D721Med (cell line): ENCODE results near the gene TOLLIP.
"Not testable (repeated sequence)": the region's sequence is repeated elsewhere in the genome, so short reads cannot be mapped to it uniquely, and the experiment has no call there.

ENCODE experiments used
- DNase-seq: peaks from one replicate; pipeline ENCODE4 v3.0.0; 2011; ENCODE audit warnings: low spot score; ENCODE audit not compliant: insufficient read length
- FAIRE-seq: peaks from 2 replicates; lab custom pipeline; 2011; peaks lifted over from hg19 to GRCh38; lab: Jason Lieb, UNC
- TF ChIP-seq, protein P1 (sequence below): IDR thresholded peaks from 2 replicates; pipeline ENCODE4 v1.5.1; 2012; ENCODE audit warnings: mild to moderate bottlenecking, control low read depth; ENCODE audit not compliant: insufficient read depth; ENCODE audit errors: missing control alignments

TOLLIP gene

DNA sequence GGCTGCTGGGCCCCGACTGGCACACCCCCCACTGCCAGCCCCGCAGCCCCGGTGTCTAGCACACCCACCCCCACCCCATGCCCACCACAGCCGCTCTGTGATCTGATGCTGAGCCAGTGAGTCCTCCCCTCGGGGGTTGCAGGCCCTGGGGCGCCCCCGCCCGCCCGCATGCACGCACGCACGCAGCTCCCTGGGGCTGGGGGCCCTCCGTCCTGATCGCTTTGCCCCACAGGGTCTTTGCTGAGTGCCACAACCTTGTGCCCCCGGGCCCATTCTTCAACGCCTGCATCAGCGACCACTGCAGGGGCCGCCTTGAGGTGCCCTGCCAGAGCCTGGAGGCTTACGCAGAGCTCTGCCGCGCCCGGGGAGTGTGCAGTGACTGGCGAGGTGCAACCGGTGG is 54.3 kb downstream of the TOLLIP start:
- no peak for DNase-seq
- FAIRE-seq = no peak
- TF ChIP-seq, protein P1, sequence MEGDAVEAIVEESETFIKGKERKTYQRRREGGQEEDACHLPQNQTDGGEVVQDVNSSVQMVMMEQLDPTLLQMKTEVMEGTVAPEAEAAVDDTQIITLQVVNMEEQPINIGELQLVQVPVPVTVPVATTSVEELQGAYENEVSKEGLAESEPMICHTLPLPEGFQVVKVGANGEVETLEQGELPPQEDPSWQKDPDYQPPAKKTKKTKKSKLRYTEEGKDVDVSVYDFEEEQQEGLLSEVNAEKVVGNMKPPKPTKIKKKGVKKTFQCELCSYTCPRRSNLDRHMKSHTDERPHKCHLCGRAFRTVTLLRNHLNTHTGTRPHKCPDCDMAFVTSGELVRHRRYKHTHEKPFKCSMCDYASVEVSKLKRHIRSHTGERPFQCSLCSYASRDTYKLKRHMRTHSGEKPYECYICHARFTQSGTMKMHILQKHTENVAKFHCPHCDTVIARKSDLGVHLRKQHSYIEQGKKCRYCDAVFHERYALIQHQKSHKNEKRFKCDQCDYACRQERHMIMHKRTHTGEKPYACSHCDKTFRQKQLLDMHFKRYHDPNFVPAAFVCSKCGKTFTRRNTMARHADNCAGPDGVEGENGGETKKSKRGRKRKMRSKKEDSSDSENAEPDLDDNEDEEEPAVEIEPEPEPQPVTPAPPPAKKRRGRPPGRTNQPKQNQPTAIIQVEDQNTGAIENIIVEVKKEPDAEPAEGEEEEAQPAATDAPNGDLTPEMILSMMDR = no peak

DNA sequence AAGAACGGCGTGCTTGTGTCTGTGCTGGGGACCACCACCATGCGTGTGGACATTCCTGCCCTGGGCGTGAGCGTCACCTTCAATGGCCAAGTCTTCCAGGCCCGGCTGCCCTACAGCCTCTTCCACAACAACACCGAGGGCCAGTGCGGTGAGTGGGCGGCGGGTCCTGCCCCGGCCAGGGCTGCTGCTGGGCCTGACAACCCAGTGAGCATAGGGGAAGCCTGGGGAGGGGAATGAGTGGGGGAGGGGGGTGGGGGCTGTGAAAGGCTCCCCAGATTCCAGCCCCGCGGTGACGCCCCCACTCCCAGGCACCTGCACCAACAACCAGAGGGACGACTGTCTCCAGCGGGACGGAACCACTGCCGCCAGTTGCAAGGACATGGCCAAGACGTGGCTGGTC is 54.7 kb downstream of the TOLLIP start:
- no peak for FAIRE-seq
- TF ChIP-seq, protein P1 = no peak
- DNase-seq = no peak

DNA sequence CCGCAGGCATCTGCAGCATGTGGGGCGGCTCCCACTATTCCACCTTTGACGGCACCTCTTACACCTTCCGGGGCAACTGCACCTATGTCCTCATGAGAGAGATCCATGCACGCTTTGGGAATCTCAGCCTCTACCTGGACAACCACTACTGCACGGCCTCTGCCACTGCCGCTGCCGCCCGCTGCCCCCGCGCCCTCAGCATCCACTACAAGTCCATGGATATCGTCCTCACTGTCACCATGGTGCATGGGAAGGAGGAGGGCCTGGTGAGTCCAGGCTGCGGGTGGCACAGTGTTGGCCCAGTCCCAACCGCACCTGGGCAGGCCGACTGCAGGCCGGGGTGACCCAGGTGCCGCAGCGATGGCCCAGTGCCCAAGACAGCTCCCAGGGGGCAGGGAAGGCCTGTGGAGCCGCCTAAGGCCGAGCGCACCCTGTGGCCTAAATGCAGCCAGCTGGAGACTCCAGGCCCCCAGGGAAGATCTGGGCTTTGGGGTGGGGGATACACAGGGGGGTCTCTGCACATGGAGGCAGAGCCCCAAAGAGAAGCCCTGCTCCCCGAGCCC is 55.3 kb downstream of the TOLLIP start:
- no peak for FAIRE-seq
- TF ChIP-seq, protein P1 = no peak

DNA sequence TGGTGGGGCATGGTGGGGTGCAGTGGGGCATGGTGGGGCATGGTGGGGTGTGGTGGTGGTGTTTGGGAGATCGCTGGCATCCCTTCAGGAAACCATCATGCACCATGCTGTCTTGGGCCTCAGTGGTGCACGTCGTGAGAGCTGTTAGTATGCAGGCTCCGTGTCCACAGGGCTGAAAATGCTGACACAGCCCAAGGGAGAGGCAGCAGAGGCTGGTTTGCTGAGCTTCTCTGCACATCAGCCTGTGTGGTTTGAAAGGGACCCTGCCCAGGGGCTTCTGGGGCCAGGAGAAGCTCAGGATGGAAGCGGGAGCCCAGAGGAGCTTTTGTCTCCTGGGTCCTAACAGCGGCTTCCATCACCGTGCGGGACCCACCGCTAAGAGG is 56.3 kb downstream of the TOLLIP start:
- no peak for DNase-seq
- TF ChIP-seq, protein P1 = no peak
- no peak for FAIRE-seq

More for the DNA sequence above, 55.3 kb downstream of the TOLLIP start:
- DNase-seq = no peak

DNA sequence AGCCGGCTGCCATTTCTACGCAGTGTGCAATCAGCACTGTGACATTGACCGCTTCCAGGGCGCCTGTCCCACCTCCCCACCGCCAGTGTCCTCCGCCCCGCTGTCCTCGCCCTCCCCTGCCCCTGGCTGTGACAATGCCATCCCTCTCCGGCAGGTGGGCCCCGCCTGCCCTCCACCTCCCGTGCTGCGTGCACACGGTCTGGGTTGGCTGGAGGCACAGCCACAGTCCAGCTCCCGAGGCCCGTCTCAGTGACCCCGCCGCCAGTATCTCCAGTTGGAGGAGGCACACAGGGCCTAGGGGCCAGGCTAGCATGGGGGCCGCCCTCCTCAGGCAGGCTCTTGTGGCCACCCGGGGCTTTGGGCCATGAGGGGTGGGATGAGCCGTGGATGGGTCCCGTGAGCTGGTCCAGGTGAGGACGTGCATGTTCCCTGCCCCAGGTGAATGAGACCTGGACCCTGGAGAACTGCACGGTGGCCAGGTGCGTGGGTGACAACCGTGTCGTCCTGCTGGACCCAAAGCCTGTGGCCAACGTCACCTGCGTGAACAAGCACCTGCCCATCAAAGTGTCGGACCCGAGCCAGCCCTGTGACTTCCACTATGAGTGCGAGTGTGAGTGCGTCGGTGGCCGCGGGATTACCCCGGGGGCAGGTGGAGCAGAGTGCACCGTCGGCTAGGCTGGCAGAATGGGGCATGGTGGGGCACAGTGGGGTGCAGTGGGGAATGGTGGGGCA is 56.9 kb downstream of the TOLLIP start:
- TF ChIP-seq, protein P1 = no peak
- no peak for FAIRE-seq

DNA sequence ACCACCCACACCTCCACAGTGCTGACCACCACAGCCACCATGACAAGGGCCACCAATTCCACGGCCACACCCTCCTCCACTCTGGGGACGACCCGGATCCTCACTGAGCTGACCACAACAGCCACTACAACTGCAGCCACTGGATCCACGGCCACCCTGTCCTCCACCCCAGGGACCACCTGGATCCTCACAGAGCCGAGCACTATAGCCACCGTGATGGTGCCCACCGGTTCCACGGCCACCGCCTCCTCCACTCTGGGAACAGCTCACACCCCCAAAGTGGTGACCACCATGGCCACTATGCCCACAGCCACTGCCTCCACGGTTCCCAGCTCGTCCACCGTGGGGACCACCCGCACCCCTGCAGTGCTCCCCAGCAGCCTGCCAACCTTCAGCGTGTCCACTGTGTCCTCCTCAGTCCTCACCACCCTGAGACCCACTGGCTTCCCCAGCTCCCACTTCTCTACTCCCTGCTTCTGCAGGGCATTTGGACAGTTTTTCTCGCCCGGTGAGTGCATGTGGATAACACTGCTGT is 58.1 kb downstream of the TOLLIP start:
- FAIRE-seq (no peak), DNase-seq (no peak)
- TF ChIP-seq, protein P1 = no peak

More for the DNA sequence above, 56.9 kb downstream of the TOLLIP start:
- no peak for DNase-seq

DNA sequence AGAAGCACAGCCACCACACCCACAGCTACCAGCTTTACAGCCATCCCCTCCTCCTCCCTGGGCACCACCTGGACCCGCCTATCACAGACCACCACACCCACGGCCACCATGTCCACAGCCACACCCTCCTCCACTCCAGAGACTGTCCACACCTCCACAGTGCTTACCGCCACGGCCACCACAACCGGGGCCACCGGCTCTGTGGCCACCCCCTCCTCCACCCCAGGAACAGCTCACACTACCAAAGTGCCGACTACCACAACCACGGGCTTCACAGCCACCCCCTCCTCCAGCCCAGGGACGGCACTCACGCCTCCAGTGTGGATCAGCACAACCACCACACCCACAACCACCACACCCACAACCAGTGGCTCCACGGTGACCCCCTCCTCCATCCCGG is 59.0 kb downstream of the TOLLIP start:
- FAIRE-seq, DNase-seq: not testable (repeated sequence)

DNA sequence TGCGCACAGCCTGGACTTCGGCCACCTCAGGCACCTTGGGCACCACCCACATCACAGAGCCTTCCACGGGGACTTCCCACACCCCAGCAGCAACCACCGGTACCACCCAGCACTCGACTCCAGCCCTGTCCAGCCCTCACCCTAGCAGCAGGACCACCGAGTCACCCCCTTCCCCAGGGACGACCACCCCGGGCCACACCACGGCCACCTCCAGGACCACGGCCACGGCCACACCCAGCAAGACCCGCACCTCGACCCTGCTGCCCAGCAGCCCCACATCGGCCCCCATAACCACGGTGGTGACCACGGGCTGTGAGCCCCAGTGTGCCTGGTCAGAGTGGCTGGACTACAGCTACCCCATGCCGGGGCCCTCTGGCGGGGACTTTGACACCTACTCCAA is 60.5 kb downstream of the TOLLIP start:
- not testable (repeated sequence) for FAIRE-seq, DNase-seq

DNA sequence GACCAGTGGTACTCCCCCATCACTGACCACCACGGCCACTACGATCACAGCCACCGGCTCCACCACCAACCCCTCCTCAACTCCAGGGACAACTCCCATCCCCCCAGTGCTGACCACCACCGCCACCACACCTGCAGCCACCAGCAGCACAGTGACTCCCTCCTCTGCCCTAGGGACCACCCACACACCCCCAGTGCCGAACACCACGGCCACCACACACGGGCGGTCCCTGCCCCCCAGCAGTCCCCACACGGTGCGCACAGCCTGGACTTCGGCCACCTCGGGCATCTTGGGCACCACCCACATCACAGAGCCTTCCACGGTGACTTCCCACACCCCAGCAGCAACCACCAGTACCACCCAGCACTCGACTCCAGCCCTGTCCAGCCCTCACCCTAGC is 62.4 kb downstream of the TOLLIP start:
- not testable (repeated sequence) for FAIRE-seq, DNase-seq

DNA sequence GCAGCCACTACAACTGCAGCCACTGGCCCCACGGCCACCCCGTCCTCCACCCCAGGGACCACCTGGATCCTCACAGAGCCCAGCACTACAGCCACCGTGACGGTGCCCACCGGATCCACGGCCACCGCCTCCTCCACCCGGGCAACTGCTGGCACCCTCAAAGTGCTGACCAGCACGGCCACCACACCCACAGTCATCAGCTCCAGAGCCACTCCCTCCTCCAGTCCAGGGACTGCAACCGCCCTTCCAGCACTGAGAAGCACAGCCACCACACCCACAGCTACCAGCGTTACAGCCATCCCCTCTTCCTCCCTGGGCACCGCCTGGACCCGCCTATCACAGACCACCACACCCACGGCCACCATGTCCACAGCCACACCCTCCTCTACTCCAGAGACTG is 63.1 kb downstream of the TOLLIP start:
- not testable (repeated sequence) for DNase-seq, FAIRE-seq

DNA sequence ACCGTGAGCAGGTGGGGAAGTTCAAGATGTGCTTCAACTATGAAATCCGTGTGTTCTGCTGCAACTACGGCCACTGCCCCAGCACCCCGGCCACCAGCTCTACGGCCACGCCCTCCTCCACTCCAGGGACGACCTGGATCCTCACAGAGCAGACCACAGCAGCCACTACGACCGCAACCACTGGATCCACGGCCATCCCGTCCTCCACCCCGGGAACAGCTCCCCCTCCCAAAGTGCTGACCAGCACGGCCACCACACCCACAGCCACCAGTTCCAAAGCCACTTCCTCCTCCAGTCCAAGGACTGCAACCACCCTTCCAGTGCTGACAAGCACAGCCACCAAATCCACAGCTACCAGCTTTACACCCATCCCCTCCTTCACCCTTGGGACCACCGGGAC is 63.7 kb downstream of the TOLLIP start:
- not testable (repeated sequence) for FAIRE-seq, DNase-seq

DNA sequence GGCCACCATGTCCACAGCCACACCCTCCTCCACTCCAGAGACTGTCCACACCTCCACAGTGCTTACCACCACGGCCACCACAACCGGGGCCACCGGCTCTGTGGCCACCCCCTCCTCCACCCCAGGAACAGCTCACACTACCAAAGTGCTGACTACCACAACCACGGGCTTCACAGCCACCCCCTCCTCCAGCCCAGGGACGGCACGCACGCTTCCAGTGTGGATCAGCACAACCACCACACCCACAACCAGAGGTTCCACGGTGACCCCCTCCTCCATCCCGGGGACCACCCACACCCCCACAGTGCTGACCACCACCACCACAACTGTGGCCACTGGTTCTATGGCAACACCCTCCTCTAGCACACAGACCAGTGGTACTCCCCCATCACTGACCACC is 64.9 kb downstream of the TOLLIP start:
- not testable (repeated sequence) for FAIRE-seq, DNase-seq
